Mesothelial cell of epicardium (in vitro differentiated cells): ENCODE data around the gene PACRG. TPM values are rescaled to one million over a fixed set of nuclear protein-coding genes. Genes with fewer than 3 reads are reported as not detected.

Source experiments
- DNase-seq, 2 experiments: peaks; one replicate each; pipeline ENCODE4 v3.0.0; 2021; ENCODE audit warnings: low spot score in 2 of 2; ENCODE audit not compliant: unreplicated experiment in 2 of 2
- H3K27ac Mint-ChIP-seq: 2 replicates; pipeline ENCODE4 v1.8.0; 2021; ENCODE audit warnings: mixed read lengths
- H3K27me3 Mint-ChIP-seq: 2 replicates; pipeline ENCODE4 v1.8.0; 2021; ENCODE audit warnings: low read depth, mixed read lengths
- H3K36me3 Mint-ChIP-seq: 2 replicates; pipeline ENCODE4 v1.8.0; 2021; ENCODE audit warnings: mixed read lengths
- H3K4me1 Mint-ChIP-seq: 2 replicates; pipeline ENCODE4 v1.8.0; 2021; ENCODE audit warnings: mixed read lengths
- H3K4me3 Mint-ChIP-seq: 2 replicates; pipeline ENCODE4 v1.8.0; 2021; ENCODE audit warnings: mild to moderate bottlenecking, moderate library complexity, mixed read lengths
- H3K9me3 Mint-ChIP-seq: 2 replicates; pipeline ENCODE4 v1.8.0; 2021; ENCODE audit warnings: mixed read lengths
- total RNA-seq: library from RNA; stranded (reverse); gene quantifications from 3 replicates; pipeline ENCODE4 v1.2.1, GENCODE V29; 2021
- TF ChIP-seq, protein P1 (sequence below): fragments of 200-600 bp; sonication (generic); IDR thresholded peaks from one replicate; pipeline ENCODE4 v1.5.0; 2021; ENCODE audit warnings: antibody characterized with exemption; ENCODE audit not compliant: unreplicated experiment

PACRG gene
- total RNA-seq, 1 donor from 2014 or later, result 1.6 TPM

DNA sequence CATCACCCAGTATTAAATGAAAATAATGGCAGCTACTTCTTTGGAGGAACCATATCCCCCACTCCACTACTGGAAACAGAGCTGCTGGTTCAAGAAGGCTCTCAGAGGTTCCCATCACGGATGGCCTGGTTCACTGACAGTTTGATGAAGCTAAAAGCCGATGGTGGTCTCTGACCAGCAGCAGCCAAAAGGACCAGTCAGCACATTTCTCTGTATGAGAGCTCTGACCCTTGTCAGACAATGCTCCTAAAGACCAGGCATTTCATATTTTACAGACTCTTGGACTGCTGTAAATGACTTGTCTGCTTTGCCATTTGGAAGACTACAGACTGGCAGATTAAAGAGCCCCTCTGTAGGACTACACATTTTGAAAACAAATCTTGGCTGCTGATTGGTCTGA, 16.8 kb upstream of the PACRG start:
- Mint-ChIP-seq H3K9me3 (no peaks in the 10 kb centered on the region), H3K27me3 (no peaks in the 10 kb centered on the region)
- no peak for DNase-seq

DNA sequence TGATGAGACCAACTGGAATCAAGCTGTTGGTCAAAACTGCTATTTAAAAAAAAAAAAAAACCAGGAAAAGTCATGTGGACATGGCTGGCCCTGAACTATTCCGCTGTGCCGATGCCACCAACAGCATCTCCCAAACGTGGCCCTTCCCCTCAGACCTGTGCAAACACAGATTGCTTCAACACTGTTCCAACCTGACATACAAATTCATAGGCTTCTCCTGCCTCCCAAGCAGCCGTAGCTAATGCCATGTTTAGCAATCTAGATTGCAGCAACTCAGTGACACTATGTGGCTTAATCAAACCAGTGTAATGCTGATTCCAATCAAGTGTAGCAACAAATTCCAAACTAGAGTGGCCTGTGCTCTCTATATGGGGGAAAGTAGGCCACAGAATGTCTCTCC, 16.4 kb upstream of the PACRG start:
- no peaks in the 10 kb centered on the region for H3K4me1 Mint-ChIP-seq
- no peaks in the 10 kb centered on the region for H3K27me3 Mint-ChIP-seq
- H3K4me3 Mint-ChIP-seq, result no peak overlapping the region
- H3K9me3 Mint-ChIP-seq, result no peaks in the 10 kb centered on the region
- H3K27ac Mint-ChIP-seq, result no peak overlapping the region
- DNase-seq, result no peak
- H3K36me3 Mint-ChIP-seq, result no peaks in the 10 kb centered on the region
- TF ChIP-seq, protein P1, sequence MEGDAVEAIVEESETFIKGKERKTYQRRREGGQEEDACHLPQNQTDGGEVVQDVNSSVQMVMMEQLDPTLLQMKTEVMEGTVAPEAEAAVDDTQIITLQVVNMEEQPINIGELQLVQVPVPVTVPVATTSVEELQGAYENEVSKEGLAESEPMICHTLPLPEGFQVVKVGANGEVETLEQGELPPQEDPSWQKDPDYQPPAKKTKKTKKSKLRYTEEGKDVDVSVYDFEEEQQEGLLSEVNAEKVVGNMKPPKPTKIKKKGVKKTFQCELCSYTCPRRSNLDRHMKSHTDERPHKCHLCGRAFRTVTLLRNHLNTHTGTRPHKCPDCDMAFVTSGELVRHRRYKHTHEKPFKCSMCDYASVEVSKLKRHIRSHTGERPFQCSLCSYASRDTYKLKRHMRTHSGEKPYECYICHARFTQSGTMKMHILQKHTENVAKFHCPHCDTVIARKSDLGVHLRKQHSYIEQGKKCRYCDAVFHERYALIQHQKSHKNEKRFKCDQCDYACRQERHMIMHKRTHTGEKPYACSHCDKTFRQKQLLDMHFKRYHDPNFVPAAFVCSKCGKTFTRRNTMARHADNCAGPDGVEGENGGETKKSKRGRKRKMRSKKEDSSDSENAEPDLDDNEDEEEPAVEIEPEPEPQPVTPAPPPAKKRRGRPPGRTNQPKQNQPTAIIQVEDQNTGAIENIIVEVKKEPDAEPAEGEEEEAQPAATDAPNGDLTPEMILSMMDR, result no peak

More for the DNA sequence above, 16.8 kb upstream of the PACRG start:
- Mint-ChIP-seq H3K4me1 (peaks cover 4% of the 10 kb centered on the region), H3K36me3 (no peaks in the 10 kb centered on the region), H3K27ac (no peak overlapping the region), H3K4me3 (no peak overlapping the region)
- TF ChIP-seq, protein P1, result no peak

DNA sequence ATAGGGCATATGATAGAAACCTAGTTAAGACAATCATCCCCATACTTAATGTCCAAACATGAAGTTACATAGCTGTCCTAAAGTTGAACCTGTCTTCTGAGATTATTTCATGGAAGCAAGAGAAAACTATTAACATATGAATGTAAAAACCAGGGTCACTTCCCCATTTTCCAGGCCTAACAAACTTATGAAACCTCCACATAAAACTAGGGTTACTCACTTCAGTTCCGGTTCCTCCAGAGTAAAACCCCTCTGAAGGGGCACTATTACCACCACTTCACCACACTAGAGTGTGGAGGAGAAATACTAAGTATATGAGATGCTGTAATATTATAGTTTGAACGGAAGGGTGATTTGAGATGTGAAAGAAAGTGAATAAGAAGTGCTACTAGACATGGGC, 15.1 kb upstream of the PACRG start:
- peaks cover 2% of the 10 kb centered on the region for H3K36me3 Mint-ChIP-seq
- H3K27ac Mint-ChIP-seq, result no peak overlapping the region
- TF ChIP-seq, protein P1, result no peak
- no peaks in the 10 kb centered on the region for H3K27me3 Mint-ChIP-seq
- DNase-seq, result no peak
- H3K4me3 Mint-ChIP-seq, result no peak overlapping the region
- H3K4me1 Mint-ChIP-seq, result no peaks in the 10 kb centered on the region
- peaks cover 5% of the 10 kb centered on the region for H3K9me3 Mint-ChIP-seq

DNA sequence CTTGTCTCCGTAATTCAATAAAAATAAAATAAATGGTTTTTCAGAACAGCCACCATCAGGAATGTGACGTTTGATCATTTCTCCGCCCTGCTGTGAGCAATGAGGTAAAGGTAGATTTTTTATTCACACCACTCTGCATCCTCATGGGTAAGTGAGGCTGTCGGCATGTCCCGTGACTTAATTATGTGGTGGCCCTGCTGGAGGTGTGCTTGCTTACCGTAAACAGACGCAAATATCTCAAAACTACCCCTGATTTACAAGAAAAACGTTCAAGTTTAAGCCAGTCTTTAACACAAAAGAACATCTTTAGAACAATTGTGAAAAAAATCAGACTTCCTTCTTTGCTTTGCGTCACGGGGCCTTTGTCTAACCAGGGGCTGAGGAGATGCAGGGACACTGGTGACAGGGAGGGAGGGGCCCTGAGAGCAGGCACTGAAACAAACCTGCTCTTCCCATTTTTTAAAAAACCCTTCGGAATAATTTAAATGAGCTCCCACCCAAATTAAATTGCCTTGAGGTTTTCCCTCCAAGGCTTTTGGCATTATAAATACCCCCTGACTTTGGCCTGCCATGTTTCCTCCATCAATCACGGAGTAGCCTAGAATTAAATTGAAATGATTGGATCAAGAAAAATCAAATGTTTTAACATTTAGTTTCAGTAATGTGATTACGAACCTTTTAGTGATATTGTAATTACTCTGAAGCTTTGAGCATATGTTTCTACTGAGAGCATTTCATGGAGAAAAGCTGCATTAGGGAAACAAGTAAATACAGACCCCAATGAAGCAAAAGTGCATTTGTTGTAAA, 13.6 kb upstream of the PACRG start:
- Mint-ChIP-seq H3K4me3 (no peak overlapping the region), H3K9me3 (peaks cover 12% of the 10 kb centered on the region), H3K36me3 (peaks cover 2% of the 10 kb centered on the region), H3K27me3 (no peaks in the 10 kb centered on the region), H3K27ac (no peak overlapping the region), H3K4me1 (no peaks in the 10 kb centered on the region)
- TF ChIP-seq, protein P1, result no peak
- DNase-seq, result no peak

DNA sequence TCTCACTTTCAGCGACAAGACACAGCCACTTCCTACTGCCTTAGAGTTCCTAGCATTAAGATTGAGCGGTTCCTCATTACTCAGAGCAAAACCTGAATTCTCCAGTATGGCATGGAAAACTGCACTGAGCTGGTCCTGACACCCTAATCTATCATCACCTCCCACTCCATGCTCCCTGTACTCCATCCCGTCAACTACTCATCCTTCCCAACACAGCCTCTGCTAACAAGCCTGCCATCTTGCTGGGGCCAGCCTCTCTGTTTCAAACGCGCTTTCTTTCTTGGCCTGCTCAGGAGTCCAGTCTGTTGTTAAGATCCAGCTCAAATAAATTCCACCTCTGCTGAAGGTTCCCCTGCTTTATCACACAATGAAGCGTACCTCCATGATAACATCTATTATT, 12.2 kb upstream of the PACRG start:
- no peak for DNase-seq
- no peak overlapping the region for H3K4me3 Mint-ChIP-seq
- H3K27me3 Mint-ChIP-seq, result no peaks in the 10 kb centered on the region
- peaks cover 12% of the 10 kb centered on the region for H3K9me3 Mint-ChIP-seq
- peaks cover 2% of the 10 kb centered on the region for H3K36me3 Mint-ChIP-seq
- TF ChIP-seq, protein P1, result no peak
- H3K4me1 Mint-ChIP-seq, result no peaks in the 10 kb centered on the region
- no peak overlapping the region for H3K27ac Mint-ChIP-seq
